Measurements from ENCODE around the gene FBLN2.

FBLN2 gene

DNA sequence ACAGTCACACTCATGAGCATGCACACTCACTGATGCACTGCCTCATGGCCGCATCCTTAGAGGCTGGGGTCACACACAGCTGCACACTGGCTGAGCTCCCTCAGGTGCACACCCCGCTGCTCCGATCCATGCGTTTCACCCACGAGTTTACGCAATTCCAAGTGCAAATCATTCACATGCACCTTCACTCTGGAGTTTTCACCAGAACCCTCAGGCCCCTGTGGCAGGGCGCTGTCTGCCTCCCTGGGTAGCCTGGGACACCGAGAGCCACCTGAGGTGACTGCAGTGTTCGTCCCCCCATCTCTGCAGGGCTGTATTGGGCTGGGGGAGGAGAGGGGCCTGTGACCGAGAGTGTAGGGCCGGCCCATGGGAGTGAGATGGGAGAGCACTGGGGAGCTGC is 134.8 kb downstream of the FBLN2 start:
- ATAC-seq (replicated peaks; ENCODE audit: extremely low read depth, poor library complexity, severe bottlenecking), result no peak
- Mint-ChIP-seq H3K4me1 (no peaks in the 10 kb centered on the region), H3K27me3 (peaks cover 10% of the 10 kb centered on the region), H3K27ac (ENCODE audit: low read depth) (no peak overlapping the region), H3K9me3 (no peaks in the 10 kb centered on the region), H3K4me3 (no peak overlapping the region), H3K36me3 (ENCODE audit: insufficient read depth) (no peaks in the 10 kb centered on the region)
- no peak for DNase-seq (ENCODE audit: low spot score in 2 of 2)

DNA sequence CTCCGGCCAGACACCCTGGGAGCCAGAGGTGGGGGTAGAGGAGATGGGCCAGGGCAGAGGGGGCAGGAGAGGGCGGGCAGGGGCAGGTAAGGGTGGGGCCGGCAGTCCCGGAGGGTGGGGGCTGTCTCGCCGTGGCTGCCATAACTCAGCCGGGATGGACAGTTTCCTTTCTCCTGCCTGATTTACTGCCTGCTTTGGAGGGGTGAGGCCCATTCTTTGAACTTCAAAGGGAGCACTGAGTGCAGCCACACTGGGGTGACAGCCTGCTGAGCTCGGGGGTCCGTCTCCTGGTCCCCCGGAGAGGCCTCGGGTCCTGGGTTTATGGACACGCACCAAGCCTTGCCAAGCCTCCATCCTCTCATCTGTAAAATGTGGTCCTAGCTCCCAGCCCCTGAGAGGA is 135.4 kb downstream of the FBLN2 start:
- Mint-ChIP-seq H3K27ac (ENCODE audit: low read depth) (no peak overlapping the region), H3K36me3 (ENCODE audit: insufficient read depth) (no peaks in the 10 kb centered on the region), H3K4me1 (no peaks in the 10 kb centered on the region), H3K4me3 (no peak overlapping the region), H3K9me3 (no peaks in the 10 kb centered on the region), H3K27me3 (peaks cover 10% of the 10 kb centered on the region)
- ATAC-seq (replicated peaks; ENCODE audit: extremely low read depth, poor library complexity, severe bottlenecking) (no peak), DNase-seq (ENCODE audit: low spot score in 2 of 2) (no peak)

DNA sequence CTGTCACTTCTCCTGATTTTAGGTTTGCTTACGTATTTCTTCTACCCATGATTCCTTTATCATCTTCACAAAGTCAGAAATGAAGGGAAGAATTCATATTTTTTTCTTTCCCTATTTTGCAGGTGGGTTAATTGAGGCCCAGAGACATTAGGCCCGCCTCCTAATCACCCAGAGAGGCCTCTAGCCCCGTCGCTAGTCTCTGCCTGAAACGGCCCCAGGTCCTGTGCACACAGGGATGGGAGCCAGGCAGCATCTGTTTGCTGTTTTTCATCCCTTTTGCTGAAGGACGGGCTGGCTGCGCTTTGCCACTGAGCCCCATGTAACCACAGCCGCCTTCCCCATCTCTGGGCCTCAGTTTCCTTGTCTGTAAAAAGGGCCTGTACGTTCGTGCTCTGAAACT is 135.9 kb downstream of the FBLN2 start:
- H3K4me1 Mint-ChIP-seq, result no peaks in the 10 kb centered on the region
- H3K27me3 Mint-ChIP-seq, result peaks cover 8% of the 10 kb centered on the region
- no peak overlapping the region for H3K4me3 Mint-ChIP-seq
- ATAC-seq (replicated peaks; ENCODE audit: extremely low read depth, poor library complexity, severe bottlenecking), result no peak
- DNase-seq (ENCODE audit: low spot score in 2 of 2), result no peak
- H3K27ac Mint-ChIP-seq (ENCODE audit: low read depth), result no peak overlapping the region
- H3K9me3 Mint-ChIP-seq, result no peaks in the 10 kb centered on the region
- H3K36me3 Mint-ChIP-seq (ENCODE audit: insufficient read depth), result no peaks in the 10 kb centered on the region

DNA sequence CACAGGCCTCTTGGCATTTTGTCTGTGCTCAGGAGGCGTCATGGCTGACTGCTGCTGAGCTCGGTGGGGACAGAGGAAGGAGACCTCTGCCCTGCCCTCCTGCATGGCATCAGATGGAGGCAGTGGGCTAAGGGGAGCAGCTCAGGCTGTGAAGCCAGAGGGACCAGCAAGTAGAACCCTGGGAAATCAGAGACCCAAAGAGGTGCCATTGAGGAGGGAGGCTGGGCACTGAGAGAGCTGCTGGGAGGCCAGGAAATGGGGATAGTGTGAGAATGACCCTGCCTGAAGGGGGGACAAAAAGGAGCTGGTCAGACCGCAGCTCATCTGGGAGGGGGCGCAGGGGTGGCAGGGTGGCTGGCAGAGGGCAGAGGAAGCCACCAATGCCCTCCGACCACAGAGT is 136.8 kb downstream of the FBLN2 start:
- Mint-ChIP-seq H3K4me1 (no peaks in the 10 kb centered on the region), H3K36me3 (ENCODE audit: insufficient read depth) (no peaks in the 10 kb centered on the region), H3K27me3 (peaks cover 6% of the 10 kb centered on the region), H3K27ac (ENCODE audit: low read depth) (no peak overlapping the region), H3K4me3 (no peak overlapping the region), H3K9me3 (no peaks in the 10 kb centered on the region)
- ATAC-seq (replicated peaks; ENCODE audit: extremely low read depth, poor library complexity, severe bottlenecking) (no peak), DNase-seq (ENCODE audit: low spot score in 2 of 2) (no peak)

DNA sequence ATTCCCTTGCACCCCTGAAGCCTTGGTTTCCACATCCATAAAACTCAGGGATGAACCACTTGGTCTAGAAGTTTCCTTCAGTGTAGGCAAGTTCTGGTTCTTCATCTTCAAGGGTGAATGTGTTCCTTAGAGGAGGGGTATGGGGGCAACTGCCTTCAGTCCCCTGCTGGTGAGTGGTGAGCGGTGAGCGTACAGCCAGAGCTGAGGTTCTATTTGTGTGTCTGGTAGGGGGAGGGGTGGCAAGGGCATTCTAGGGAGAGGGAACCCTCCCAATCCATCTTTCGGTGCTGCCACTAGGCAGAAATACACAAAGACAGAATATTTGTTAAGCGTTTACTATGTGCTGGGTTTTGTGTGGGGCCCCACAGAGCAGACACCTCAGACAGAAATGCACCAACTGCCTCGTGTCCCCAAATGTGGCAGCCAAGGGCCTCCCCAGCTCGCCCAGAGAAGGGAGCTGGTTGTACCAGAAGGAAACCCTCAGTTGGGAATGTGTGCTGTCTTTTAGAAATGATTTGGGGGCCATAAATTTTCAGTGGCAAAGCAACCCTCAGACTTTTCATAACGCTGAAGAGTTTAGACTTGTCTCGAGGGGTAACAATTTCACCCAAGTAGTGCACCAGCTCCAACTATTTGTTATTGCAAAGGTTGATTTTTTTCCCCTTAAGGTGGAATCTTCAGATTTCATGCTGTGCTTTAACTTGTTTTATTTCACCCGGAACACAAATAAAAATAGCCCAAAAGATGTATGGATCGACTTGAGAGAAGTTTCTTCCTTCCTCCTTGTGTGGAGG is 137.6 kb downstream of the FBLN2 start:
- no peaks in the 10 kb centered on the region for H3K4me1 Mint-ChIP-seq
- H3K27ac Mint-ChIP-seq (ENCODE audit: low read depth), result no peak overlapping the region
- ATAC-seq (replicated peaks; ENCODE audit: extremely low read depth, poor library complexity, severe bottlenecking) (no peak), DNase-seq (ENCODE audit: low spot score in 2 of 2) (no peak)
- no peaks in the 10 kb centered on the region for H3K9me3 Mint-ChIP-seq
- H3K36me3 Mint-ChIP-seq (ENCODE audit: insufficient read depth), result no peaks in the 10 kb centered on the region
- peaks cover 13% of the 10 kb centered on the region for H3K27me3 Mint-ChIP-seq
- H3K4me3 Mint-ChIP-seq, result no peak overlapping the region

DNA sequence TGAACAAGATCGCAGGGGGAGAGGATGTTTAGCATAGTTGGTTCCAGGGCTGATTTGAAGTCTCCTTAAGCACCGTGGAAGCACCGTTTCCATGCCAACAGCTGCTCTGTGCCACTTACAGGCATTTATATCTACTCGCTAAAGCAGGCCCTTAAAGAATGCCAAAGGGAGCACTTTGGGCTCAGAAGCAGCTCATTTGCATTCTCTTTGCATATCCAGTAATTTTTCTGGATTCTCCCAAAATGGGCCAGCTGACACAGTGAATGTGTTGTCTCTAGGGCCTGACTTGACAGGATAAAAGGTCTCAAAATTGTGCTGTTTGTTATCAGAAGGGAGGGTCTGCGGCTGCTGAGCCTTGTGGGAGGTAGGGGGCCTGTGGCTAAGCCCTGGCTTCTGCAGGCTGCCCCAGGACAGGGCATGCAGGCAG is 138.6 kb downstream of the FBLN2 start:
- Mint-ChIP-seq H3K27ac (ENCODE audit: low read depth) (no peak overlapping the region), H3K9me3 (no peaks in the 10 kb centered on the region)
- no peak for ATAC-seq (replicated peaks; ENCODE audit: extremely low read depth, poor library complexity, severe bottlenecking)

More for the DNA sequence above, 138.6 kb downstream of the FBLN2 start:
- Mint-ChIP-seq H3K36me3 (ENCODE audit: insufficient read depth) (no peaks in the 10 kb centered on the region), H3K4me1 (no peaks in the 10 kb centered on the region), H3K27me3 (peaks cover 21% of the 10 kb centered on the region), H3K4me3 (no peak overlapping the region)
- no peak for DNase-seq (ENCODE audit: low spot score in 2 of 2)
